Measurements from ENCODE around the gene ZNF718.
"Not testable (repeated sequence)": the region's sequence is repeated elsewhere in the genome, so short reads cannot be mapped to it uniquely, and the experiment has no call there.

ZNF718 gene

GRCh38 chr4:176995-177394, 52.7 kb downstream of the ZNF718 start:
- H3K4me3 ChIP-seq (ENCODE audit: low read depth, low read length), result no peak overlapping the region
- TF ChIP-seq MAX (IDR thresholded peaks at IDR 0.05; ENCODE audit: low read depth, low read length) (no peak), CTCF (IDR thresholded peaks at IDR 0.05; ENCODE audit: low read depth, low read length) (no peak), POLR2A (IDR thresholded peaks at IDR 0.05; ENCODE audit: extremely low read depth, insufficient read length) (no peak), MYC (IDR thresholded peaks at IDR 0.05; ENCODE audit: low read depth, low read length) (no peak)
- no peak for DNase-seq (ENCODE audit: low read depth)

- DNase-seq (ENCODE audit: low read depth); H3K4me3 ChIP-seq (ENCODE audit: low read depth, low read length): not testable (repeated sequence)
Observed at GRCh38 chr4:182225-182624, 57.9 kb downstream of the ZNF718 start.

GRCh38 chr4:188091-188490, 63.8 kb downstream of the ZNF718 start:
- no peak for DNase-seq (ENCODE audit: low read depth)
- TF ChIP-seq MAX (IDR thresholded peaks at IDR 0.05; ENCODE audit: low read depth, low read length) (no peak), POLR2A (IDR thresholded peaks at IDR 0.05; ENCODE audit: extremely low read depth, insufficient read length) (no peak), MYC (IDR thresholded peaks at IDR 0.05; ENCODE audit: low read depth, low read length) (no peak), CTCF (IDR thresholded peaks at IDR 0.05; ENCODE audit: low read depth, low read length) (no peak)

GRCh38 chr4:195159-195558, 70.9 kb downstream of the ZNF718 start:
- DNase-seq (ENCODE audit: low read depth), result peak; percentile 96
- not testable (repeated sequence) for H3K4me3 ChIP-seq (ENCODE audit: low read depth, low read length)

More at GRCh38 chr4:188091-188490, 63.8 kb downstream of the ZNF718 start:
- H3K4me3 ChIP-seq (ENCODE audit: low read depth, low read length), result no peak overlapping the region

- H3K4me3 ChIP-seq (ENCODE audit: low read depth, low read length), result no peak overlapping the region
- no peak for DNase-seq (ENCODE audit: low read depth)
- TF ChIP-seq MYC (IDR thresholded peaks at IDR 0.05; ENCODE audit: low read depth, low read length) (no peak), MAX (IDR thresholded peaks at IDR 0.05; ENCODE audit: low read depth, low read length) (no peak), POLR2A (IDR thresholded peaks at IDR 0.05; ENCODE audit: extremely low read depth, insufficient read length) (no peak), CTCF (IDR thresholded peaks at IDR 0.05; ENCODE audit: low read depth, low read length) (no peak)
Observed at GRCh38 chr4:200936-201335, 76.6 kb downstream of the ZNF718 start.

- DNase-seq (ENCODE audit: low read depth), result peak; percentile 30
- H3K4me3 ChIP-seq (ENCODE audit: low read depth, low read length), result not testable (repeated sequence)
Observed at GRCh38 chr4:202822-203221, 78.5 kb downstream of the ZNF718 start.

- no peak overlapping the region for H3K4me3 ChIP-seq (ENCODE audit: low read depth, low read length)
- DNase-seq (ENCODE audit: low read depth), result no peak
- TF ChIP-seq CTCF (IDR thresholded peaks at IDR 0.05; ENCODE audit: low read depth, low read length) (no peak), POLR2A (IDR thresholded peaks at IDR 0.05; ENCODE audit: extremely low read depth, insufficient read length) (no peak), MAX (IDR thresholded peaks at IDR 0.05; ENCODE audit: low read depth, low read length) (no peak), MYC (IDR thresholded peaks at IDR 0.05; ENCODE audit: low read depth, low read length) (no peak)
Observed at GRCh38 chr4:205097-205756, 80.9 kb downstream of the ZNF718 start.

All from NB4 (cell line).